PC-9 (cell line): ENCODE data around the gene ZNF785.

Experiments used
- EZH2 ChIP-seq: fragments of 200-600 bp; sonication (generic); IDR thresholded peaks from 2 replicates; pipeline ENCODE4 v1.8.0; 2017; ENCODE audit warnings: antibody characterized with exemption, low read depth
- TF ChIP-seq, protein P1 (sequence below): fragments of 200-600 bp; sonication (generic); conservative IDR thresholded peaks from 2 replicates; pipeline ENCODE4 v1.6.1; 2017; ENCODE audit warnings: mixed run types, antibody characterized with exemption, mild to moderate bottlenecking, moderate library complexity

DNA sequence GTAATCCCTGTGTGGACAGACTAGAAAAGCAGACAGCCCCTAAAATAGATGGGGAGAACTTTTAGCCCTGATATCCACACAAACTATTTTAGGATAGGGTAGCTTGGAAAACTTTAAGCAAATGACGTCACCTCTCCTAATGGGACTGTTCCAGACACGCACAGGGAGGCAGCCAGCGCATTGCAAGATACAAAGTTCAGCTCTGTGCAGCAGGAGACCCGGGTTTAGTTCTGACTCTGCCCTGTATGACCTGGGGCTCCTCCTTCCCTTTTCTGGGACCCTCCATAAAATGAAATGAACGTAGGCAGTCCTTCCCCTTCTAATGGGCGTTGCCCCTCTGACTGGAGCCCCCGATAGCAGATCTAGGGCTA is 18.4 kb upstream of the ZNF785 start:
- TF ChIP-seq, protein P1, sequence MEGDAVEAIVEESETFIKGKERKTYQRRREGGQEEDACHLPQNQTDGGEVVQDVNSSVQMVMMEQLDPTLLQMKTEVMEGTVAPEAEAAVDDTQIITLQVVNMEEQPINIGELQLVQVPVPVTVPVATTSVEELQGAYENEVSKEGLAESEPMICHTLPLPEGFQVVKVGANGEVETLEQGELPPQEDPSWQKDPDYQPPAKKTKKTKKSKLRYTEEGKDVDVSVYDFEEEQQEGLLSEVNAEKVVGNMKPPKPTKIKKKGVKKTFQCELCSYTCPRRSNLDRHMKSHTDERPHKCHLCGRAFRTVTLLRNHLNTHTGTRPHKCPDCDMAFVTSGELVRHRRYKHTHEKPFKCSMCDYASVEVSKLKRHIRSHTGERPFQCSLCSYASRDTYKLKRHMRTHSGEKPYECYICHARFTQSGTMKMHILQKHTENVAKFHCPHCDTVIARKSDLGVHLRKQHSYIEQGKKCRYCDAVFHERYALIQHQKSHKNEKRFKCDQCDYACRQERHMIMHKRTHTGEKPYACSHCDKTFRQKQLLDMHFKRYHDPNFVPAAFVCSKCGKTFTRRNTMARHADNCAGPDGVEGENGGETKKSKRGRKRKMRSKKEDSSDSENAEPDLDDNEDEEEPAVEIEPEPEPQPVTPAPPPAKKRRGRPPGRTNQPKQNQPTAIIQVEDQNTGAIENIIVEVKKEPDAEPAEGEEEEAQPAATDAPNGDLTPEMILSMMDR = no peak
- no peak for TF ChIP-seq EZH2
